Retina (tissue), 1 donor: ENCODE data around the gene PIAS3.
"Not testable (repeated sequence)": the region's sequence is repeated elsewhere in the genome, so short reads cannot be mapped to it uniquely, and the experiment has no call there.

Experiments
- DNase-seq: peaks from one replicate; pipeline ENCODE4 v3.0.0-alpha.2; 2016

Gene PIAS3

GRCh38 chr1:145871994-145872924 is 13.4 kb upstream of the PIAS3 start:
- peak; percentile 92 for DNase-seq

GRCh38 chr1:145868232-145868631 is 9.4 kb upstream of the PIAS3 start:
- DNase-seq: no peak

GRCh38 chr1:145863282-145864018 is 4.6 kb upstream of the PIAS3 start:
- no peak for DNase-seq

GRCh38 chr1:145859491-145860023 is 676 bp upstream of the PIAS3 start:
- no peak for DNase-seq

GRCh38 chr1:145858238-145858900 is 512 bp downstream of the PIAS3 start:
- peak; percentile 42 for DNase-seq

- no peak for DNase-seq
Measured at GRCh38 chr1:145857170-145857569, 1.7 kb downstream of the PIAS3 start.

- no peak for DNase-seq
Measured at GRCh38 chr1:145855426-145855948, 3.4 kb downstream of the PIAS3 start.

GRCh38 chr1:145849356-145850160 is 9.3 kb downstream of the PIAS3 start:
- no peak for DNase-seq

GRCh38 chr1:145847827-145848226 is 11.1 kb downstream of the PIAS3 start:
- DNase-seq: no peak

- DNase-seq: peak; percentile 66
Measured at GRCh38 chr1:145846201-145846612, 12.7 kb downstream of the PIAS3 start.

- DNase-seq: peak; percentile 92
Measured at GRCh38 chr1:145845514-145846161, 13.2 kb downstream of the PIAS3 start, which contains the start of gene NUDT17. TSS of gene NUDT17 (plus strand) at chr1:145845630. CDS start at chr1:145845641, 11 bp downstream.

- no peak for DNase-seq
Measured at GRCh38 chr1:145845144-145845513, 13.8 kb downstream of the PIAS3 start.

- DNase-seq: no peak
Measured at GRCh38 chr1:145843031-145843430, 15.8 kb downstream of the PIAS3 start.

GRCh38 chr1:145837656-145838055 is 21.2 kb downstream of the PIAS3 start:
- DNase-seq: no peak

GRCh38 chr1:145830810-145831209 is 28.1 kb downstream of the PIAS3 start:
- DNase-seq: not testable (repeated sequence)

GRCh38 chr1:145828367-145829026 is 30.4 kb downstream of the PIAS3 start:
- no peak for DNase-seq

- DNase-seq: no peak
Measured at GRCh38 chr1:145827966-145828365, 30.9 kb downstream of the PIAS3 start.

- no peak for DNase-seq
Measured at GRCh38 chr1:145826030-145826429, 32.9 kb downstream of the PIAS3 start.

- no peak for DNase-seq
Measured at GRCh38 chr1:145824499-145824842, 34.4 kb downstream of the PIAS3 start.

- DNase-seq: peak; percentile 95
Measured at GRCh38 chr1:145823565-145824498, 35.0 kb downstream of the PIAS3 start, which contains the start of the genes POLR3C and RNF115. TSS of gene POLR3C (plus strand) at chr1:145824200. CDS start at chr1:145825777, 1,577 bp downstream. TSS of gene RNF115 (minus strand) at chr1:145824095. CDS start at chr1:145823873, 222 bp downstream.
